GM19467 (cell line): ENCODE measurements around the gene FPGT.
"Not testable (repeated sequence)": the region's sequence is repeated elsewhere in the genome, so short reads cannot be mapped to it uniquely, and the experiment has no call there.

Experiments used
- ATAC-seq: cut with Tn5 transposase; IDR thresholded peaks from one replicate; pipeline ENCODE4 v1.9.1; 2021; ENCODE audit warnings: mild to moderate bottlenecking, moderate library complexity; ENCODE audit not compliant: unreplicated experiment

Gene FPGT

GRCh38 chr1:74253243-74253824 is 55.3 kb downstream of the FPGT start:
- ATAC-seq = not testable (repeated sequence)
